GM18502 (cell line): ENCODE data around the gene PLA2G2C.

ENCODE experiments used
- ATAC-seq: cut with Tn5 transposase; IDR thresholded peaks from one replicate; pipeline ENCODE4 v1.9.1; 2021; ENCODE audit warnings: mild to moderate bottlenecking; ENCODE audit not compliant: unreplicated experiment, poor library complexity

Gene PLA2G2C

DNA sequence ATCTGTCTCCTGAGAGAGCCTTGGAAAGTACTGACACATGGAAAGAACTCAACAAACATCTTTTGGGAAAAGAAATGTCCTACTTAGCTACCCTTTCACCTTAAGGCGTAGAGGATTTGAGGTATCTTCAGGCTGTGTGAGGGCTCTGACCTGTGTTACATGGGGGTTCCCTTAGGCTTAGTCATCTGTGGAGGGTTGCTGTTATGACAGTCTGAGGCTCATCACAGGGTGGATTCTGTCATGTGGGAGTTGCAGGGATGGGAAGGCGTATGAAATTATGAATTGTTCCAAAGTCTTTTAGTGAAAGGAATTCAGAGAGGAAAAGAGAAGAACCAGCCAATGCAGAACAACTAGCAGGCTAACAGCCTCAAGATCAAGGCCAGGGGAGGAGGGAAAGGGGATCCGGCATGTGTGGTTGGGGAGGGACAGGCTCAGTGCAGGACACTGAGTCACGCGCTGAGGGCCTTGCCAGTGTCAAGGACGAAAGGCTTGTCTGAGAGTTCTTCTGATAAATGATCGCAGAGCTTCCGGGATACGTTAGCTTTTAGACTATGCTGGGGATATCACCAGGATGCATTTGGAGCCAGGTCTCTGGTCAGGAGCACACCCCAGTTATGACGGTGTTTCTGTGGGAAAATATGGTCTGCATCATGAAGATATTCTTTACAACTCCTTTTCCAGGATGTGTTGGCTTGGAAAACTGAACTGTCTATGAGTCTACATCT is 24.6 kb upstream of the PLA2G2C start:
- ATAC-seq: no peak

DNA sequence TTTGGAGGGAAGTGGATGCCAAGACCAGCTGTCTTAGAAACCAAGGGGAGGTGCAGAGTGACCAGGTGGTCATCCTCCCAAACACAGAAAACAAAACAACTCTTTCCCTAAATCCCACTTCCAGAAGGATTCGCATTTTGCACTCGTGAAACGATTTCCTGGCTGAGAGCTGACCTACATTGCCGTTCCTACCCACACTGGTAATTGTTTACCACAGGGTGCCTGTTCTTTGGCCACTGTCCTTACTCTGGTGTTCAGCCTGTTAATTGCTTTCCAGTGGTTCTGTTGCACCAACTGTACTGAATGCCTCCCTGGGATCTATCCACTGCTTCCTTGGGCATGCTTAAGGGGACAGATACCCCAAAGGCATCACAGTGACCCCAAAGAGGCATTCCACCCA is 23.2 kb upstream of the PLA2G2C start:
- ATAC-seq: no peak

DNA sequence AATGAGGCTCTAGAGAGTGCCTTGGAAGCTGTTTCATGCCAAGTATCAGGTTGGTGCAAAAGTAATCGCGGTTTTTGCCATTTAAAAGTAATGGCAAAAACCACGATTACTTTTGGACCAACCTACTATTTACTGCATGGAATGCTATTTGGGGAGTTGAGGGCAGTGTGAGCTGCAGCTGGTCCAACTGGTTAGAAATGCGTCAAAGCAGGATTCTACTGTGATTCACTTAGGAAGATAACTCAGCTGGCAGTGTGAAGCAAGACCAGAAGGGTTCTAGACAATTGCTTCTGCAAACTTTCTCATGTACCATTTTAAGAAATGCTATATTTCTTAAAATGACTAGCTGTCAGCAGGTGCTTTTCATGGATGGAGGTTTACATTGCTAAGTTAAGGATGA is 21.2 kb upstream of the PLA2G2C start:
- ATAC-seq: no peak

DNA sequence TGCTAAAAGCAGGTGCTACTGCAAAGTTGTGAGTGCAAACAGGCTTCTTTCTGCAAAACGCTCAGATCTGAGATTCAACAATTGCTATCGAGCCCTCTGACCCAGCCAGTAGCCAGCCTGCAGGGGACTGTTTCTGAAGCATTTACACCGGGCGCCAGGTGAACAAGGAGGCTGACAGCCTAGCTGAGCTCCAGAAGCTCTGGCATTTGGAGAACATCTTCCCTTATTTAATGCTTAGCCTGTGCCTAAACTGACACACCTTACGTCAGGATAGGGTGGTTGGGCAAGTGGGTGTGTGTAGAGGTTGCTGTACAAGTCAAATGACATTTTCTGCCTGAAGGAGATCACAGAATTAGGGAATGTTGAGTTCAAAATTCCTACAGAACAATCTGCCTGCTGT is 15.8 kb upstream of the PLA2G2C start:
- no peak for ATAC-seq

DNA sequence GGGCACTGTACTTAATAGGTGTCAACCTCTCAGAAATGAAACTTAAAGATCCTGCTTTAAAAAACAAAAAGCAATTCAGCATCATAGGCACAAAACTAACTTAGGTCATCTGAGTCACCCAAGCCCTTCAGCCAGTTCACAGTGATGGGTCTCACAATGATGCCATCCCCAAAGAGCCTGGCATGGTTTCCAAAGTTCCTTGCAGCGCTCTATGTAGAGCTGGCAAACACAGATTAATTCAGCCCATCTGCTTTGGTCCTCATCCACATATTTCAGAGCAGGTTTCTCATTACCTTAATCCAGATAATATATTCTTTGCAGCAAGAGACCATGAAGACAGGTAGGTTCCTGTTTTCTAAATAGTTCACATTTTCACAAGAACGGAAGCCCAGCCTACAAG is 14.6 kb upstream of the PLA2G2C start:
- ATAC-seq: no peak

DNA sequence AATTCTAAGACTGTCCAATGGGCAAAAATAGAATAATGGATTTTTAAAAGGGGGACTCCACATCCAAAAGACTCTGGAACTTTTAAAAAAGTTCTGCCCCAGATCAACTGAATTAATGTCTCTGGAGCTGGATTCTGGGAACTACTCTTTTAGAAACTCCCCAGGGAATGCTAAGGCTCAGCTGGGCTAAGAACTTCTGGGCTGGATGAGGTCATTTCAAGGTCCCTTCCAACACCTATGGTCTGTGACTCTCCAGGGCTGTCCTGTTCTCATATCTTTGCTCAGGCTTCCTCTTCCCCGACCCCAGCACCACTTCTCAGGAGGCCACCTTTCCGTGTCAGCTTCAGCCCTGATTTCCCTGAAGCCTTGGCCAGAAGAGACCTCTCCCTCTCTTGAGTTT is 13.5 kb upstream of the PLA2G2C start:
- no peak for ATAC-seq

DNA sequence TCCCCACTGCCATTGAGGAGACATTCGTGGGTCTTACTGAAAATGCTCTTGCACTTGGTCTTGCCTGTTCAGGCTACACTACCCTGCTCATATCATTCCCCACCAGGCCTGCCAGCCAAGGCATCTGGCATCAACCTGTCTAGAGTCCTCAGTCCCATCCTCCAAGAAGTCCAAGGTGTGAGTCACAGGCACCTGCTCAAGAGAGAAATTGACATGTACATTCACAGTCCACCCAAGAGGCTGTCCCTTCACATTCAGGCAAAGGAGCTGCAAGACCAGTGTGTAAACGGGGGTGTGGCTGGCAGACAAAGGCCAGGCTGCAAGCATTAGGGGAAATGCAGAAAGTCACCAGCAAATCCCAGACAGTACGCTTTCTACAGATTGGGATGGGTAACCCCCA is 13.1 kb upstream of the PLA2G2C start:
- no peak for ATAC-seq

DNA sequence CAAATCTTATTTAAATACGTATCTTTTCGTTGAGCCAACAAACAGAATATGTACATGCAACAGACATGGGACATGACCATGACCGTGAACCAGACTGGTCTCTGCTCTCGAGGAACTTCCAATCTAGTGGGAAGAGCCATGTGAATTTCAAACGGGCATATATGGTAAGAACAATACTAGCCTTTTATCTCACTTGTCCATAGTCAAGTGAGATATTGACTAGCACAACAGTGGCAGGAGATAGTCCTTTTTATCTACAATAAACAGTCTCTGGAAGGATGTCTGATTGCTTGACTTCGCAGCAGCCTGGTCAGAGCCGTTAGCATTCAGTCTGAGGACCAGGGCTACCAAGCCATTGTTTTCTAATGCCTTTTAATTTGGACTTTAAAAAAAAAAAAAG is 12.6 kb upstream of the PLA2G2C start:
- no peak for ATAC-seq

DNA sequence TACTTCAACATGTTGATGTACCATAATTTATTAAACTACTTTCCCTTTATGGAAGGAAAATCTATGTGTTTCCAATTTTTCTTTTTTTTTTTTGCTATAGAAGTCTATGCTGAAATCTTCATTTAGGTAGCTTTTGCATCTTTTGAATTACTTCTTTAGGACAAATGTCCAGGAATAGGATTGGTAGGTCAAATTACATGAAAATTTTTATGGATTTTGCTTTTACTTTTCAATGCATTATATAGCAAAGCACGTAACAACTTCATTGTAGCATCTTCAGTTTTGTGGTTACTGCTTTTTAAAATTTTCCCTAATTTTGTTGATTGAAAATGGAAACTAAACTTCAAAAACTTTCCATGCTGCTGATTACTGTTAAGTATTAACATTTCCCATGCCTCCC is 12.0 kb upstream of the PLA2G2C start:
- no peak for ATAC-seq

DNA sequence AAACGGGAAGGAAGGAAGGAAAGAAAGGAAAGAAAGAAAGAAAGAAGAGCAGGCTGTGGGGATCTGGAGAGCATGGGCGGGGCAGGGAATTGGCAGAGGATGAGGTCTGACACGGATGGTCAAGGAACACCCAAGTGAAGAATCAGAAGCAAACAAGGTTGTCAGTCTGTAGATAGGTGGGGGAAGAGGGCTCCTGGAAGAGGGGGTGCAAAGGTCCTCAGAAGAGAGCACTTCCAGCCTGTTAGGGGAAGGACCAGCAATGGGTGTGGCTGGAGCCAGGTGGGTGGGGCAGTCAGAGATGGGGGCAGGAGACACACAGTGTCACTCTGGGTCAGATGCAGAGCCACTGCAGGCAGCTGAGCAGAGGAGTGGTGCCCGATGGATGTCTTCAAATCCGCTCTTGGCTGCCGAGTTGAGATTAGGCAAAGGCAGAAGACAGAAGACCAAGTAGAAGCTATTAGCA is 11.0 kb upstream of the PLA2G2C start:
- no peak for ATAC-seq

DNA sequence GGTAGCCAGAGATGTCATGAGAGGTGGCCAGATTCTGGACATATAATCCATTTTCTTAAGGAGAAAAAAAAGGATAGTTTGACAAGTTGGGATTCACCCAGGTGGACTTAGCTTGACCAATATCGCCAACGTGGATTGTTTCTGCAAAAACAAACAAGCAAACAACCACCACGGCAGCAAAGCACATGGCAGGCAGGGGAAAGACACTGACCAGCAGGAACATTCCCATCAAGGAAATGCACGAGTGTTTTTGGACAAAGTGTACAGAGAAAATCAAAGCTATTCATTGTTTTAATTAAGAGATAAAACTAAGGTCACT is 9.1 kb upstream of the PLA2G2C start:
- ATAC-seq: no peak

DNA sequence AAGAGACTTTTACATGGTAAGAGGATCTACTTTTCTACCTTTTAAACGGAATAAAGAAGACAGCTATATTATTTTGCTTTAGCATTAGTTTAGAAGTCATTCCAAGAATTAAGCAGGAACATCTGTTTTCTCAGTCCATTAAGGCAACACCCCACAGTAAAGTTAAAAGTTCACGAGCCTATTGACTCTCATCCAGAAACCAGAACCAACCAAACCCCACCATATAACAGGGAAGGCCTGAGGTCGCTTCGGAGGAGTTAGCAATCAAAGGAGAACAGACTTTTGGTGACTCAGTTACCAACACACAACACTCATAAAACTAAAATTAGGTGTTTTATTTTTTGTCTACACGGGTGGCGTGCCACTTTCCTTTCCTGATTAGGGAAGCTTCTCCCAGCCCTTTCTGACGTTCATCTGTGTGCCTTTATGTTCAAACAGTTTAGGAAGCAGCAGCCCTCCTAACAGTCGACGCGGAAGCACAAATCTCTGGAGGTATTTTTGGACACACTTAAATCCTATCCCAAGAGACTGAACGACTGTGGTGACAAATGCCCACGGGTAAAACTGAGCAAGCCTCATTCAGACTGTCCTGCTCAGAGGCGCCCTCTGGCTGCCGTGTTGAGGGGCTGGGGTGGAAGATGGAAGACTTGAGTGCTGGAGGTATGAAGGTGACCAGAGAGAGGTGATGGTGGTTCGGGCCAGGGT is 8.6 kb upstream of the PLA2G2C start:
- no peak for ATAC-seq

DNA sequence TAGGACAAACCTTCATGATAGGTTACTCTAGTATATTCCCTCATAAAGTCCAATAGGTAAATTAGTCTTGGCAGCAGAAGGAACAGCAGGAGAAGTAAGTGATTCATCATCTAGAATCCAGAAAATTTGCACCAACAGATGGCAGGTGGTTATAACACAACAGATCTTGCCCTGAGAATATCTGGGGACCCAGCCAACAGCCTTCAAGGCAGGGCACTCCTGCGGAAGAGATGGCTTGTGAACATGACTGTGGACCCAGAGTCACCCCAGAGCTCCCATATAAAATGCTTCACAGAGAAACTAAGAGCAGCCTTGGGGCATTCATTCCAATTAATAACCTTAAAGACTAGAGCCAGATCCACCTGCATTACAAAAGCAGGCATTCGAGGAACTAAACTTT is 7.9 kb upstream of the PLA2G2C start:
- ATAC-seq: no peak

DNA sequence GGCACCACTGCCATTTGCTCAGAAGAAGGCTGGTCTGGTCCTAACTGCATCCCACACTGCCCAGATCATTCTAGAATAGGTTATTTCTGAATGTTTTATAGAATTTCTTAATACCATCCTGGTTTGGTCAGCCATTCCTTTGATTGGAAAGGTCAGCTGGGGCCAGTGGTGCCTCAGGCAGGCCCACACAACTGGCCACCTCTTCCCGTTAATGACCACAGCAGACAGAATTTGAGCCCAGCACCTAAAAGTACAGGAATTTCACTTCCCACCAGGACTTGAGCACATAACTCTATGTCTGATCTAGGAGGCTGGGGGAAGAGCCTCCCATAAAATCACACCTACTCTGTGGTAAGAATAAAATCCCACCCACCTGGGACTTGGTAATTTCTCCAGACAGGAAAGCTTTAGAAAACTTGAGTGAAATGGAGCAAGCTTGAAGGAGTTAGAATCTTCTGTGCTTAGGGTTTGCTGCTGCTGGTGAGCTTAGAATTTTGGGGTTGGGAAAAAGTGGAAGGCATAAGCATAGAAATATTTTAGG is 6.6 kb upstream of the PLA2G2C start:
- ATAC-seq: no peak

DNA sequence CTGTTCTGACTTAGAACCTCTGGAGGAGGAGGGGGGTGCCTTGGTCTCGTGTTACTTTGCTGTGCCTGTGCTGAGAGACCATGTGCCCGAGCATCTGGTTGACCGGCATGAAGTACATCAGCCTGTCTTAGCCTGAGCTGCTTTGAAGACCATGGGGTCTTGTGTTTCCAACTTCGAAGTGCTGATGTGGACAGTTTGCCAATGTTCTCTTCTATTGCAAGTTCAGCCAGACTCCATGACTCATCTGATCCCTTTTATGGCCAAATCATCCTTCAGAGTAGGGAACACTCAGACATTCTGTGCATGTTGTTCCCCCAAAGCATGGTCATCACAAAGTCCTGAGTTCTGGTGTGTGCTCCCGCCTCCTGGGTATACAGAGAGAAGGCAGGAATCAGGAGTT is 6.0 kb upstream of the PLA2G2C start:
- ATAC-seq: no peak

DNA sequence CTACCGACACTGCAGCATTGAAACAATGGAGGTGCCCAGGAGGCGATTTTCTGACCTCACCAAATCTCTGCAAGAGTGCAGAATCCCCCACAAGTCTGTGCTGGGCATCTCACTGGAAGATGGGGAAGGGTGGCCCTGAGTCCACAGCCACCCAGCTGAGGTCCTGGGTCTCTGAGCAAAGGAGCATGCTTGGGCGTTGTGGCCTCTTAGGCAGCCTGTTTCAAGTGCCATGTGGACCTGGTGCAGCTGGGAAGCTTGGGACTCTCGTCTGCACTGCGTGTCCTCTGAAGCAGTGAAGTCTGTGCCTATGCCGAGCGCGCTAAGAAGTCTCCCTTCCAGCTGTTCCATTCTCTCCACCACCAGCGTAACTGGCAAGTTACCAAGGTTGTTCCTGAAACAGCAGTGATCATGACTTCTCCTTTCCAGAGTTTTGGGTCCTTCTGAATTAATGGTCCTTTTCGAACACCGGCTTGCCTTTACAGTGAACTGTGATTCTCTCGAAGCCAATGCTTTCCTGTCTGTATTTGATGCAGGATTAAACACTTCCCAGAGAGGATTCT is 5.0 kb upstream of the PLA2G2C start:
- ATAC-seq: no peak

DNA sequence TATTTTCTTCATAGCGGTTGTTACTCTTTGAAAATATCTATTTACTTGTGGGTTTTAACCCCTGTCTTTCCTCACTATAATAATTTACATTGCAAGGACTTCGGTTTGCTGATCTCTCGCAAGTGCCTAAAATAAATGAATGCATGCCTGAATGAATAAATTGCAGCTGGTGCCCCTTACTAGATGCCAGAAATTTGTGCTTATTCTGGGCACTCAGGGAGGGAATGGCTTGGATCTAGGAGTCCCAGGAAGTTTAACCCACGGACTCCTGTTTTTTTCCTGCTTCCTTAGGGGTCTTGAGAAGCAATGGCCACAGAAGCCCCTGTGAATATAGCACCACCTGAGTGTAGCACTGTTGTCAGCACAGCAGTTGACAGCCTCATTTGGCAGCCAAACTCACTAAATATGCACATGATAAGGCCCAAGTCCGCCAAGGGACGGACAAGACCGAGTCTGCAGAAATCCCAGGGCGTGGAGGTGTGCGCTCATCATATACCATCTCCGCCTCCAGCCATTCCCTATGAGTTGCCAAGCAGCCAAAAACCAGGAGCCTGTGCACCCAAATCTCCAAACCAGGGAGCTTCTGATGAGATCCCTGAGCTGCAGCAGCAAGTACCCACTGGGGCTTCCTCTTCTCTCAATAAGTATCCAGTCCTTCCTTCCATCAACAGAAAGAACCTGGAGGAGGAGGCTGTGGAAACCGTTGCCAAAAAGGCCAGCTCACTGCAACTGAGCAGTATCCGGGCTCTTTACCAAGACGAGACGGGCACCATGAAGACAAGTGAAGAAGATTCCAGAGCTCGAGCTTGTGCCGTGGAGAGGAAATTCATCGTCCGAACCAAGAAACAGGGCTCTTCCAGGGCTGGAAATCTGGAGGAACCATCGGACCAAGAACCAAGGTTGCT is 4.2 kb upstream of the PLA2G2C start:
- ATAC-seq: no peak

DNA sequence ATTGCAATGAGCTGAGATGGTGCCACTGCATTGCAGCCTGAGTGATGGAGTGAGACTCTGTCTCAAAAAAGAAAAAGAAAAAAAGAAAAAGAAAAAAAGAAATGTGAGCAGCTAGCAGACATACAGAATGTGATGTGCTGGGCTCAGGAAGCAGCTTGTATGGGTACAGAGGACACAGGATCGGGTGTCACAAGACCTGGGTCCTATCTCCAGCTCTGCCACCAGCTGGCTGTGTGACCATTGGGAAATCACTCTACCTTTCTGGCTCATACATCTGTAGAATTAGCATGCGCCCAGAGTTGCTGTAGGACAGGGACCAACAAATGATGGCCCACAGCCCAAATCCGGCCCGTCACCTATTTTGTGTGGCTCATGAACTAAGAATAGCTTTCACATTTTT is 3.3 kb upstream of the PLA2G2C start:
- ATAC-seq: no peak

DNA sequence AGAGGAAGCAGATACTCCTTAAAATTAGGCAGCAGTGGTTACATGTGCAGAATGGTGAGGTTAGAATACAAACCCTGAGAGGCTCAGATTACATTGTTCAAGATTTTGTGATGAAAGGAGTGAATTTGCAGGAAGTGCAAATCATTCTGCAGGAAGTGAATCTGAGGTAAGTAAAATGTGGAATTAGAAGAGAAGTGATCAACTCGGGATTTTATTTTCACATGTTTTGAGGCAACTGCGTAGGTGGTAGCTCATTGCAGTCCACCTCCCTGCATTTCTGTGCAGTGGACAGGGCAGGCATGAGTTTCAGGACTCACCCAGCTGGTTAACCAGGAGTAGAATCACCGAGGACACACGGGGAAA is 2.1 kb upstream of the PLA2G2C start:
- ATAC-seq: no peak

DNA sequence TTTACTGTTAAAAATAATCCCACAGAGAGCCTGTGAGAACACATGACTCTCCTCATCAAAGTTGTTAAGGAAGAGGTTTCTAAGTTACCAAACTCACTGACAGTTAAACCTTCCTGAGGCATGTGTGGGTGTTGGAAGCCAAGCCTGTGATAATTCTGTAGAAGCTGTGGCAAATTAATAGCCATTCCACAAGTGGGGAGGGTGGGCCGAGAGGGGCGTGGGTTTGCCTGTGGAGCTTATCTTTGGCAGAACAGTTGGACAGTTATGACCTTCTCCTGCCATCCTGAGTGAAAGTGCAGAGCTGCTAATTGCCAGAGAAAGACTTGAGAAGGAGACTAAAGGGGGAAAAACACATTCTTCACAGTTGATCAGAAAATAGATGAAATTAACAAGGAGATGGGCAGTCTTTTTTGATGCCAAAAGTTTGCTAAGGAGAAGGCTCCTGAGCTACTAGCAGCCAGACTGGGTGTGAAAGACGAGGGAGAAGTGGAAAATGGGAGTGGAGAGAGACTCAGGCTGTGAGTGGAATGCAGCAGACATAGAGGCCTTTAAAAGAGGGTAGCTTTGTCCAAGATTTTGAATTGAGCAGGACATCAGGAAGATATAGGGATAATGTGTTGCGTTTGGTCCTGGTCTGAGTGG is 1.6 kb upstream of the PLA2G2C start:
- ATAC-seq: no peak
